ENCODE measurements around the gene AGPS. TPM values are rescaled to one million over a fixed set of nuclear protein-coding genes. Genes with fewer than 3 reads are reported as not detected.

The AGPS gene
- total RNA-seq, 1 donor from 2014 or later: 71.8 TPM

DNA sequence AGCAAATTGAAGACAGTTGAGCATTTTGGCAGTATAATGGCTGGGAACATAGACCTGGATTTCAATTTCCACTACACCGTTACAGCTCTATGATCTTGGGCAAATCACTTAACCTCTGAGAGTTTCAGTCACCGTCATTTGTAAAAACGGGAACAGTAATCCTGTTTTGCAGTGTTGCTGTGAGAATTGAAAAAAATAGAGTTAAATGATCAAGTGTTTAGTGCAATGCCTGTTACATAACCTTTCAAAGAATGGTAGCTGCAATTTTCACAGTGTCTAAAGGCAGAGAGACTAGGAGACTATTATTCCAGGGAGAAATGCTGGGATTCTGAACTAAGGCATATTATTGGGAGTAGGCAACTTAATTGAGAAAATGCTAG, 2.0 kb downstream of the AGPS start:
- no peaks in the 10 kb centered on the region for H3K9me3 Mint-ChIP-seq
- no peak for DNase-seq (ENCODE audit: low spot score)
- peaks cover 74% of the 10 kb centered on the region for H3K4me1 Mint-ChIP-seq (ENCODE audit: low read depth)
- H3K4me3 Mint-ChIP-seq: peak overlapping the region; percentile 90
- no peak overlapping the region for H3K27ac Mint-ChIP-seq
- no peaks in the 10 kb centered on the region for H3K27me3 Mint-ChIP-seq (ENCODE audit: insufficient read depth)
- H3K36me3 Mint-ChIP-seq (ENCODE audit: low read depth): peaks cover 34% of the 10 kb centered on the region
- intact Hi-C loops (cut with micrococcal nuclease): loop anchor here (5.0 kb wide), 1 partner anchor 718 kb away; the partner anchor contains the start of gene RBM45

DNA sequence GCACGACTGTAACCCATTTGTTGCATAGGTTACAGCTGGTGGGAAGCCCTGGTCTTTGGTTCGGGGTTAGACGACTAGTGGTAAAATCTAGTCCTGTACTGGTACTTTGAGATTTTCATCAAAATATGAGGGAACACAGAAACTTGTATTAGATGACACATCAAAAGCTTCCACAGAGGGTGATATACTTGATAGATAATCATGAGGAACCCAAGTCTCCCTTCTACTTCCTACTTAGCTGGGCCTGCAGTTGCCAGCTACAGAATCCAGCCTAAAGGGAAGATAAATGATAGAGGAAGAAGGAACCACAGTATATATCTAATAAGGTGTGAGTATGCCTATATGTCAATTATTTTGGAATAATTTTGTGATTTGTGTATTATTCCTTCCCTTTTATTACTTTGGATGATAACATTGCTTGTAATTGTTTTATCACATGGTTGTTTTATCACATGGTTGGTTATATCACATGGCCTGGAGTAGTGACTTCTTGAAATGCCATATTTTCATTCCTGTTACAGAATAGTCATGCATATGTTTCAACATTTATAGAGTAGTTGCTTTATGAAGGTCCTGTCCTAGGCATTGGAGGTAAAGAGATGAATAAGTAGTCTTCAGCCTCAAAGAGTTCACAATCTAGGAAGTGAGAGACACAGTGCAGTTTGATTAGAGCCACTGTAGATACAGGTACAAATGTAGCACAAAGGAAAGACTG, 2.9 kb downstream of the AGPS start:
- Mint-ChIP-seq H3K27ac (no peak overlapping the region), H3K9me3 (no peaks in the 10 kb centered on the region), H3K27me3 (ENCODE audit: insufficient read depth) (no peaks in the 10 kb centered on the region), H3K4me1 (ENCODE audit: low read depth) (peaks cover 81% of the 10 kb centered on the region), H3K36me3 (ENCODE audit: low read depth) (peaks cover 26% of the 10 kb centered on the region), H3K4me3 (no peak overlapping the region)
- intact Hi-C loops (cut with micrococcal nuclease): no loop called here
- no peak for DNase-seq (ENCODE audit: low spot score)

DNA sequence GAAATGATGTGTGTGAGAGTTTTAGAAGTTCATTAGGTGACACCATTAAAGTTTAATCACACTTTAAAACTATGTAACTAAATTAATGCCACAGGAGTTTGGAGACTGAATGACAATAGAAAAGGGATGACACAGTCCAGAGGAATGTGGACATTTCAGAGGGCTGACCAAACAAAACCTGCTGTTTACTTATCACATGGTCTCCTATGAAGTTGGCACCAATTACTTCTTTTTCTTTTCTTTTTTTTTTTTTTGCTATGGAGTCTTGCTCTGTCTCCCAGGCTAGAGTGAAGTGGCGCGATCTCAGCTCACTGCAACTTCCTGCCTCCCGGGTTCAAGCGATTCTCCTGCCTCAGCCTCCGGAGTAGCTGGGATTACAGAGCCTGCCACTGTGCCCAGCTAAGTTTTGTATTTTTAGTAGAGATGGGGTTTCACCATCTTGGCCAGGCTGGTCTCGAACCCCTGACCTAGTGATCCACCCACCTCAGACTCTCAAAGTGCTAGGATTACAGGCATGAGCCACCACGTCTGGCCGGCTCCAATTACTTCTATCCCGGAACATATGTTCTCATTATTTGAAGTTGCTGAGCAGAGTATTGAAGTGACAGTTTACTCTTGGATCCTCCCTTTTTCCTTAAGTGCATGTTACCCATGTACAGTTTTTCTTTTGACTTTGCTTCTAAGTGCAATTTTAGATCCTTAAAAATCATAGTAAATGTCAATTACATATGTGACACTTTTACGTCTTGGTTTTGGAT, 4.3 kb downstream of the AGPS start:
- Mint-ChIP-seq H3K27ac (peak overlapping the region; percentile 15), H3K36me3 (ENCODE audit: low read depth) (peaks cover 25% of the 10 kb centered on the region), H3K27me3 (ENCODE audit: insufficient read depth) (no peaks in the 10 kb centered on the region), H3K4me1 (ENCODE audit: low read depth) (peaks cover 76% of the 10 kb centered on the region), H3K9me3 (no peaks in the 10 kb centered on the region), H3K4me3 (peak overlapping the region; percentile 16)
- no peak for DNase-seq (ENCODE audit: low spot score)
- intact Hi-C loops (cut with micrococcal nuclease): no loop called here

DNA sequence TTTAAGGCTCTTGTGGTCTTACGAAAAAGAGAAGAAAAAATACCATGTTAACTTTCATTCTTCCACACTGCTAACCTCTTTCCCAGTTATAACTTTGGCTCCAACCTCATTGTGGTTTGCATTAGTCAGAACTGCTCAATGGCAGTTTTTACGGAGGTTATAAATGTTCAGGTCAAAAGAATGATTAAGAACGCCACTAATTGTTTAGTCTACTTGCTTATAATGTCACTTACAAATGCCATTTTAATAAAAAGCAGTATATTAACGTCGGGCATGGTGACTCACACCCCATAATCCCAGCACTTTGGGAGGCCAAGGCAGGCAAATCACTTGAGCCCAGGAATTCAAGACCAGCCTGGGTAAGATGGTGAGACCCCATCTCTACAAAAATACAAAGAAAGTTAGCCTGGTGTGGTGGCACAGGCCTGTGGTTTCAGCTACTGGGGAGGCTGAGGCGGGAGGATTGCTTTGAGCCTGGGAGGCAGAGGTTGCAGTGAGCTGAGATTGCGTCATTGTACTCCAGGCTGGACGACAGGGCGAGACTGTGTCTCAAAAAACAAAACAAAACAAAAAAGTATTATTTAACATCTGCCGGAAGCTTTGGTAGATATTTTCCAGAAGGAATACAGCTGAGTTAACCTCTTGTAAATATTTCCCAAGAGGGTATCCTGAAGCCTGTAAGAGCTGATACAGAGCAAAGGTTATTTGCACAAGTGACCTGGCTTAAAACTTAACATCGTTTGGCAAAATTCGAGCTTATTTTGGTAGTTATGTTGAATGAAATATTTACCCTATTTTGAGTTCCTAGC, 5.1 kb downstream of the AGPS start:
- Mint-ChIP-seq H3K4me3 (no peak overlapping the region), H3K36me3 (ENCODE audit: low read depth) (peaks cover 22% of the 10 kb centered on the region), H3K27me3 (ENCODE audit: insufficient read depth) (no peaks in the 10 kb centered on the region), H3K9me3 (no peaks in the 10 kb centered on the region), H3K4me1 (ENCODE audit: low read depth) (peaks cover 72% of the 10 kb centered on the region), H3K27ac (peak overlapping the region; percentile 15)
- intact Hi-C loops (cut with micrococcal nuclease): no loop called here
- no peak for DNase-seq (ENCODE audit: low spot score)

DNA sequence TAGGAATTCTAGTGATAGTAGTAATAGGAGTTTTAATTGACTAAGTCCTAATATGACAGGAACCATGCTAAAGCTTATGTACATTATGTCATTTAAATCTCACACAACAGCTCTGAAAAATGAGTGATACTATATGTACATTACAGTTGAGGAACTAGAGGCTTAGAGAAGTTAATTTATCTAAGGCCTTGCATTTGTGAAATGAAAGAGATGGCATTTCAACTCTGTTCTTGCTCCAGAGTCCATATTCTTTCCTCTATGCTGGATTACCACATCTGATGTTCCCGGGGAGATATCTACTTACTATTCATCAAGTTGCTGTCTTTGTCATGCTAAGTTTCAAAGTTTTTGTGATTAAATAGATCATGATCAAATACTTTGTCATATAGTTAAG, 5.7 kb downstream of the AGPS start:
- Mint-ChIP-seq H3K9me3 (no peaks in the 10 kb centered on the region), H3K27ac (no peak overlapping the region), H3K27me3 (ENCODE audit: insufficient read depth) (no peaks in the 10 kb centered on the region), H3K4me3 (no peak overlapping the region), H3K4me1 (ENCODE audit: low read depth) (peaks cover 68% of the 10 kb centered on the region), H3K36me3 (ENCODE audit: low read depth) (peaks cover 23% of the 10 kb centered on the region)
- no peak for DNase-seq (ENCODE audit: low spot score)
- intact Hi-C loops (cut with micrococcal nuclease): no loop called here

DNA sequence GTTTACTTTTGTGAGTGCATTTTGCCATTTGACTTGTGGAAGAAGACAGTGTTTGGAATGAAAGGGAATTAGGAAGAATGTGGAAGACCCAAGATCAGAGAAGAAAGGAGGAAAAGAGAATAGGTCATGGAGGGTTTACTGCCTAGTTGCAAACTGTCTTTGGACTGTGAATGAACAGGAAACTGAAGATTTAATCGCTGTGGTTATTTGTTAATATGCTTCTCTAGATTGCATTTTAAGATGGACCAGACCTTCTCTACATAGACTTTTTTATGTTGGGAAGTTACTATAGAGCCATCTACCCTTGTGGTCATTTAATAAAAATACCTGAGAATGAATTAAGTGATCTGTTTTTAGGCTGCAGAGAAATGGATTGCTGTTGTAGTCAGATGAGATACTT, 6.2 kb downstream of the AGPS start:
- peaks cover 63% of the 10 kb centered on the region for H3K4me1 Mint-ChIP-seq (ENCODE audit: low read depth)
- no peaks in the 10 kb centered on the region for H3K9me3 Mint-ChIP-seq
- H3K27ac Mint-ChIP-seq: no peak overlapping the region
- H3K4me3 Mint-ChIP-seq: no peak overlapping the region
- intact Hi-C loops (cut with micrococcal nuclease): no loop called here
- peaks cover 23% of the 10 kb centered on the region for H3K36me3 Mint-ChIP-seq (ENCODE audit: low read depth)
- H3K27me3 Mint-ChIP-seq (ENCODE audit: insufficient read depth): no peaks in the 10 kb centered on the region
- DNase-seq (ENCODE audit: low spot score): no peak

DNA sequence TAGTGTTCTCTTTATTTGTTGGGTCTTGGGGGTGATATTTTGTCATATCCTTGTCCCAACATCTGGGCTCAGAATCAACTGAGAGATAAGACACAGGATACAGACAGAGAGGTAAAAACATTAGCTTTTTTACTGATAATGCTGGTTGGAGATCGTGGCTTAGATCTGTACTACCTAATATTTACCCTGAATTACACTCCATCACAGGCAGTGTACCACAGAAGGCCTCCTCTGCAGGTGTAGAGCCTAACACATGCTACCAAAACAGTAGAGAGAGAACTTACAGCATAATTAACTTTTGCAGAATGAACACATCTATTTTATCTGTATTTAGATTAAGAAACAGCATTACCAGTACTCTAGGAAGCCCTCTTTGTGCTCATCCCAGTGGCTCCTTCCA, 6.8 kb downstream of the AGPS start:
- no peaks in the 10 kb centered on the region for H3K27me3 Mint-ChIP-seq (ENCODE audit: insufficient read depth)
- H3K27ac Mint-ChIP-seq: no peak overlapping the region
- H3K4me1 Mint-ChIP-seq (ENCODE audit: low read depth): peaks cover 57% of the 10 kb centered on the region

DNA sequence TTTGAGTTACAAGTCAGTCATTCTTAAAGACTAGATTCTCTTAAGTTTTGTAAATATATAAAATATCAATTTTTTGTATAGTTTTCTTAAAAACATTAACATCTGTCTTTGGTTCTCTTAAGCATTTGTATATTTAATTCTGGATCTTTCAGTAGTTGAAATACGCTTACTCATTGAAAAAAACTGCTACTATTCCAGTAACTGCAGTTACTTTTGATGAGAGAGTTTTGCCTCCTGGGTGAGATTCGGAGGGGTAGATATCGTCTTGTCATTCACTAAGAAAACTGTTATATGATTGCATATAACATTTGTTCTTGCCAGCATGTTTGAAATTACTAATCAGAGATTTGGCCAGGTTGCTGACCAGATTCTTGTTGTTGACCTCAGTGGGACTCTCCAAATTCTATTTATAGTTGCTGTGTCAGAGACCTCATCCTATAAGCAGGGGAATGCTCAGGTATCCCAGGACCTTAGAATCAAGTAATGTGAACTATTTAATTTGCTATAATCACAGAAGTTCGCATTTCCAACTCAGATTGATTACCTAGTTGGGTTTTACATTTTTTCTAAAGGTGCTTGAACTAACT, 7.9 kb downstream of the AGPS start:
- Mint-ChIP-seq H3K27me3 (ENCODE audit: insufficient read depth) (no peaks in the 10 kb centered on the region), H3K4me1 (ENCODE audit: low read depth) (peaks cover 46% of the 10 kb centered on the region), H3K9me3 (no peaks in the 10 kb centered on the region), H3K36me3 (ENCODE audit: low read depth) (peaks cover 21% of the 10 kb centered on the region), H3K4me3 (no peak overlapping the region), H3K27ac (no peak overlapping the region)
- intact Hi-C loops (cut with micrococcal nuclease): no loop called here
- DNase-seq (ENCODE audit: low spot score): no peak

More for the DNA sequence above, 6.8 kb downstream of the AGPS start:
- intact Hi-C loops (cut with micrococcal nuclease): no loop called here
- no peak overlapping the region for H3K4me3 Mint-ChIP-seq
- H3K9me3 Mint-ChIP-seq: no peaks in the 10 kb centered on the region
- H3K36me3 Mint-ChIP-seq (ENCODE audit: low read depth): peaks cover 23% of the 10 kb centered on the region
- no peak for DNase-seq (ENCODE audit: low spot score)

DNA sequence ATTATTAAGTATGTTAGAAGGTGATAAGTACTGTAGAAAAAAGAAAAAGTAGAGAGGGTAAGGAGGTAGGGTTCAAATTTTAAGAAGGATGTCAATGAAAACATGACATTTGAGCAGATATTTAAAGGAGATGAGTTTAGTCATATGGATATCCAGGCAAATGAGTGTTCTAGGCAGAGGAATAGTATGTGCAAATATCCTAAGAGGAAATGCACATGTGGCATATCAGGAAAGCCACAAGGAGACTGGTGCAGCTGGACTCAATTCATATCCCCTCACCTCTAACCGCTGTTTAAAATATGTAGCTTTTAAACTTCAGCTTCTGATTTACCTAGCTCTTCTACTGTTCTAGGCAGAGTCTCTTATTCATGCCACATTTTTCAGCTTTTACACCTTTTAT, 9.5 kb downstream of the AGPS start:
- peaks cover 33% of the 10 kb centered on the region for H3K4me1 Mint-ChIP-seq (ENCODE audit: low read depth)
- no peaks in the 10 kb centered on the region for H3K27me3 Mint-ChIP-seq (ENCODE audit: insufficient read depth)
- no peak for DNase-seq (ENCODE audit: low spot score)
- intact Hi-C loops (cut with micrococcal nuclease): no loop called here
- H3K9me3 Mint-ChIP-seq: no peaks in the 10 kb centered on the region
- H3K27ac Mint-ChIP-seq: no peak overlapping the region
- H3K36me3 Mint-ChIP-seq (ENCODE audit: low read depth): peaks cover 24% of the 10 kb centered on the region
- H3K4me3 Mint-ChIP-seq: no peak overlapping the region

DNA sequence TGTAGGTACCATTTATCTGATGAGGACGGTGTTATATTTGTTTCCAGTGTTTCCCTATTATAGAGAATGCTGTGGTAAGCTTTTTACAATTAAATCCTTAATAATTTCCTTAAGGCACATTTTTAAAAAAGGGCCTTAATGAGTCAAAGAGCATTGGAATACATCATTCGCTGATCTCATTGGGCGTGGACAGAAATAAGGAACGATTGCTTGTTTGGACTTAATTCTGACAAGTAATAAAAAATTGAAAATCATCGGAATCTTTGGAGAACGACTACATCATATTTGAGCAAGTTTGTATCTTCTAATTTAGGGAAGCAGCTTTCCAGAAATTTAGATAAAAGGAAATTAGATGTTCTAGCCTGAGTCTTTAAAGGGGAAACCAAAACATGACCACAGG, 11.3 kb downstream of the AGPS start:
- peaks cover 23% of the 10 kb centered on the region for H3K36me3 Mint-ChIP-seq (ENCODE audit: low read depth)
- H3K27me3 Mint-ChIP-seq (ENCODE audit: insufficient read depth): no peaks in the 10 kb centered on the region

DNA sequence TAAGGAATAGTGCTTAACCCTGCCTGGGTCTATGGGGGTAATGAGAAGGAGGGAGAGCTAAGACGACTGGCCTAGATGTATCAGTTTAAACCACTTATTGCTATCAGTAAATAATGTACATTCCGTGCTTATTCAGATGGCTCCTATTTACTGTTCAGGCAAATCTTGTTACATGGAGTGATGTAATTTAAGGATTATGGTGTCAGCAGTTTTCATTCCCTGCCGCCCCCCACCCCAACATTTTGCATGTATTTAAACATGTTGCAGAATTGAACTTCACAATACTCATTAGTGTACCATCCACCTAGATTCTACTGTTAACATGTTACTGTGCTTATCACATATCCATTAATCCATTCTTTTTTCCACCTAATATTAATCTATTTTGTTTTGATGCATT, 11.7 kb downstream of the AGPS start:
- intact Hi-C loops (cut with micrococcal nuclease): no loop called here
- H3K4me3 Mint-ChIP-seq: no peak overlapping the region
- H3K27me3 Mint-ChIP-seq (ENCODE audit: insufficient read depth): no peaks in the 10 kb centered on the region
- no peak for DNase-seq (ENCODE audit: low spot score)
- H3K9me3 Mint-ChIP-seq: peaks cover 4% of the 10 kb centered on the region
- H3K4me1 Mint-ChIP-seq (ENCODE audit: low read depth): peaks cover 20% of the 10 kb centered on the region
- no peak overlapping the region for H3K27ac Mint-ChIP-seq
- H3K36me3 Mint-ChIP-seq (ENCODE audit: low read depth): peaks cover 23% of the 10 kb centered on the region

More for the DNA sequence above, 11.3 kb downstream of the AGPS start:
- peaks cover 3% of the 10 kb centered on the region for H3K9me3 Mint-ChIP-seq
- intact Hi-C loops (cut with micrococcal nuclease): no loop called here
- H3K27ac Mint-ChIP-seq: no peak overlapping the region
- DNase-seq (ENCODE audit: low spot score): no peak
- H3K4me1 Mint-ChIP-seq (ENCODE audit: low read depth): peaks cover 24% of the 10 kb centered on the region
- no peak overlapping the region for H3K4me3 Mint-ChIP-seq

DNA sequence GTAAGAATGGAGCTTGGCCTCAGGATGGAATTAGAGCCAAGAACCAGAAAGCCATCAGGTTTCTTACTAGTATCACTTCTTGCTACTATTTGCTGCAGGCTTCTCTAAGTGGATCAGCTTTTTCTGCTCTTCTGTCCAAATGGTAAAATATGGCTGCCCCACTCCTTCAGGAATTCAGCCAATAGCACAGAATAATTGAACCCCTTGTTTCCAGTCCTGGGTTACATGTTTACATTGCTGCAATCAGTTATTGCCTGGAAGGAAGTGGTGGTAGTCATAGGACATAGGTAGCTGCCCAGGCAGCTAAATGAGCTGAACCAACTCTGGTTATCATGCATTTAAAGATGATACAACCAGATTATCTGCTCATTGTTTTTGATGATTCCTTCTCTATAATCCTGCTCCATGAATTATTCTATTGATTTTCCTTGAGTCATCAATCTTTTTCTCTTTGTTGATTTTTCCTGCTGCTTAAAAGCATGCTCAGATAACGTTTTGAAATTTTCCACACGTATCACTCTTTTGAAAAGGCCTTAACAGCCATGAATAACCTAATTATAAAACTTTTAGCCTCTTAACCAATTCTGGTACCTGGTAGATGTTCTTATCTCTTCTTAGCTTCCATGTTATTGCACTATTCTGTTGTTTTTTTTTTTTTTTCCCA, 12.6 kb downstream of the AGPS start:
- intact Hi-C loops (cut with micrococcal nuclease): no loop called here
- H3K27ac Mint-ChIP-seq: no peak overlapping the region
- H3K9me3 Mint-ChIP-seq: peaks cover 8% of the 10 kb centered on the region
- peaks cover 13% of the 10 kb centered on the region for H3K4me1 Mint-ChIP-seq (ENCODE audit: low read depth)
- H3K36me3 Mint-ChIP-seq (ENCODE audit: low read depth): peaks cover 23% of the 10 kb centered on the region
- H3K4me3 Mint-ChIP-seq: no peak overlapping the region
- no peaks in the 10 kb centered on the region for H3K27me3 Mint-ChIP-seq (ENCODE audit: insufficient read depth)
- no peak for DNase-seq (ENCODE audit: low spot score)

Data from activated T-helper 1 cell treated with anti-CD3 and anti-CD28 coated beads, Interleukin-12 subunit alpha, Interleukin-12 subunit beta, Interleukin-2, Interleukin-4 antibody, amounts not matched to agents 30 ng/mL and 10 ng/mL and 1 ng/mL, durations not matched to agents 14 hours and 24 hours and 36 hours (primary cell).